Sigmoid colon (tissue), 7 donors: Measurements from ENCODE around the gene SNX24. TPM values are rescaled to one million over a fixed set of nuclear protein-coding genes. Genes with fewer than 3 reads are reported as not detected.

Source experiments
- DNase-seq: peaks from one replicate; pipeline ENCODE4 v3.0.0-alpha.2; 2019
- H3K27ac ChIP-seq, 4 donors: fragments of 200-600 bp; sonication (generic); one replicate each; pipeline ENCODE4 v1.5.1; 2016 to 2019; ENCODE audit warnings: mild to moderate bottlenecking in 1 of 4
- H3K27me3 ChIP-seq, 3 donors: fragments of 200-600 bp; sonication (generic); one replicate each; pipeline ENCODE4 v1.5.1; 2019; ENCODE audit warnings: mild to moderate bottlenecking in 1 of 3
- H3K36me3 ChIP-seq, 4 donors: fragments of 200-600 bp; sonication (generic); one replicate each; pipeline ENCODE4 v1.5.1; 2016 to 2019
- H3K4me1 ChIP-seq, 4 donors: fragments of 200-600 bp; sonication (generic); one replicate each; pipeline ENCODE4 v1.5.1; 2017 to 2019
- H3K4me3 ChIP-seq, 4 donors: fragments of 200-600 bp; sonication (generic); one replicate each; pipeline ENCODE4 v1.5.1; 2017 to 2019; ENCODE audit warnings: mild to moderate bottlenecking in 2 of 4, moderate library complexity in 1 of 4
- H3K9me3 ChIP-seq, 4 donors: fragments of 200-600 bp in 3 of 4; sonication (generic) in 3 of 4; one replicate each; pipeline versions ENCODE4 v1.5.1 to v1.6.1; 2013 to 2019
- CTCF ChIP-seq, 4 experiments: fragments of 450-650 bp in 3 of 4; fragments of 200-600 bp in 1 of 4; IDR thresholded peaks; one replicate each; pipeline ENCODE4 v1.5.1; 2016 to 2019; ENCODE audit warnings: antibody characterized with exemption in 4 of 4, mild to moderate bottlenecking in 3 of 4, moderate library complexity in 2 of 4
- EP300 ChIP-seq, 4 donors: sonication (generic); formaldehyde crosslinking; IDR thresholded peaks; one replicate each; pipeline ENCODE4 v1.6.1; 2017; ENCODE audit warnings: antibody characterized with exemption in 4 of 4
- POLR2A ChIP-seq, 2 donors: fragments of 450-650 bp; IDR thresholded peaks; one replicate each; pipeline ENCODE4 v1.6.1; 2016; ENCODE audit warnings: antibody characterized with exemption in 2 of 2, mild to moderate bottlenecking in 2 of 2, moderate library complexity in 2 of 2
- POLR2AphosphoS5 ChIP-seq, 4 donors: sonication (generic); formaldehyde crosslinking; IDR thresholded peaks; one replicate each; pipeline ENCODE4 v1.6.1; 2017; ENCODE audit warnings: antibody characterized with exemption in 4 of 4
- WGBS, 2 donors: extraction: QIAGEN DNeasy Blood & Tissue Kit; methylation state at CpG; one replicate each; pipeline ENCODE4 v1.1.7; 2013; 5-methylcytosine and 5-hydroxymethylcytosine counted together
- intact Hi-C: fragments of 100-400 bp; cut with DNase I; formaldehyde crosslinking; loops from one replicate; pipeline ENCODE4 v1.15.1; 2023
- polyA plus RNA-seq, 3 donors: library from polyadenylated mRNA; stranded (reverse); fragments of 200-250 nt; gene quantifications; one replicate each; pipeline ENCODE4 v1.2.3, GENCODE V29; 2013
- total RNA-seq, 4 donors: library from RNA; depleted of rRNA; stranded (reverse); fragments of >200 nt; gene quantifications; one replicate each; pipeline ENCODE4 v1.1.0, GENCODE V29; 2016
- donor health status: healthy with polysubstance abuse.
- donor health status: Bipolar disorder and iron deficiency.
- donor health status: healthy.

SNX24 gene
- total and polyA plus RNA-seq, 7 donors = 7.3 to 28.2 (median 10.7) TPM

- no peak for TF ChIP-seq EP300 (IDR thresholded peaks at IDR 0.05)
- TF ChIP-seq CTCF (IDR thresholded peaks at IDR 0.05) = no peak
- TF ChIP-seq POLR2AphosphoS5 (IDR thresholded peaks at IDR 0.05) = no peak
- no peak for TF ChIP-seq POLR2A (IDR thresholded peaks at IDR 0.05)
- intact Hi-C loops = no loop called here
- no peak overlapping the region for H3K27ac ChIP-seq
- WGBS, 2 donors = 79 to 86% methylated on average over 1 of the region's 1 CpG
- peaks cover 0 to 4% (median 0%) of the 10 kb centered on the region in 4 donors for H3K36me3 ChIP-seq
- H3K4me1 ChIP-seq = no peaks in the 10 kb centered on the region
- H3K9me3 ChIP-seq = no peaks in the 10 kb centered on the region
- DNase-seq = no peak
- H3K27me3 ChIP-seq = no peaks in the 10 kb centered on the region
- no peak overlapping the region for H3K4me3 ChIP-seq
Observed at GRCh38 chr5:123012321-123012720, 166.9 kb downstream of the SNX24 start.

GRCh38 chr5:123014689-123015088, 169.3 kb downstream of the SNX24 start:
- H3K27ac ChIP-seq = no peak overlapping the region
- no peaks in the 10 kb centered on the region for H3K36me3 ChIP-seq
- intact Hi-C loops = no loop called here
- H3K4me3 ChIP-seq = no peak overlapping the region
- no peaks in the 10 kb centered on the region for H3K4me1 ChIP-seq
- TF ChIP-seq EP300 (IDR thresholded peaks at IDR 0.05) = no peak
- TF ChIP-seq CTCF (IDR thresholded peaks at IDR 0.05) = no peak
- TF ChIP-seq POLR2A (IDR thresholded peaks at IDR 0.05) = no peak
- no peak for TF ChIP-seq POLR2AphosphoS5 (IDR thresholded peaks at IDR 0.05)
- H3K9me3 ChIP-seq = no peaks in the 10 kb centered on the region
- 34 to 78% methylated on average over 1 of the region's 1 CpG for WGBS, 2 donors
- H3K27me3 ChIP-seq = no peaks in the 10 kb centered on the region
- DNase-seq = no peak

GRCh38 chr5:123028222-123028621, 182.8 kb downstream of the SNX24 start:
- H3K36me3 ChIP-seq = peaks cover 0 to 63% (median 16%) of the 10 kb centered on the region in 4 donors
- WGBS, 2 donors = 86 to 92% methylated on average over 9 of the region's 9 CpGs
- TF ChIP-seq EP300 (IDR thresholded peaks at IDR 0.05) (no peak), POLR2AphosphoS5 (IDR thresholded peaks at IDR 0.05) (no peak), CTCF (IDR thresholded peaks at IDR 0.05) (no peak), POLR2A (IDR thresholded peaks at IDR 0.05) (no peak)

GRCh38 chr5:123033157-123033671, 187.8 kb downstream of the SNX24 start:
- H3K27ac ChIP-seq = no peak overlapping the region
- peaks cover 0 to 28% (median 20%) of the 10 kb centered on the region in 4 donors for H3K4me1 ChIP-seq
- no peak for DNase-seq
- intact Hi-C loops = loop anchor here (10.0 kb wide), 1 partner anchor 1068 kb away; the partner anchor contains the start of gene SRFBP1
- no peak overlapping the region for H3K4me3 ChIP-seq
- H3K9me3 ChIP-seq = no peaks in the 10 kb centered on the region
- WGBS, 2 donors = 82% methylated on average over 6 of the region's 6 CpGs
- H3K27me3 ChIP-seq = no peaks in the 10 kb centered on the region
- H3K36me3 ChIP-seq = peaks cover 0 to 14% (median 4%) of the 10 kb centered on the region in 4 donors
- no peak for TF ChIP-seq POLR2A (IDR thresholded peaks at IDR 0.05)

More at GRCh38 chr5:123028222-123028621, 182.8 kb downstream of the SNX24 start:
- no peak overlapping the region for H3K4me3 ChIP-seq
- no peaks in the 10 kb centered on the region for H3K27me3 ChIP-seq
- no peaks in the 10 kb centered on the region for H3K9me3 ChIP-seq
- H3K27ac ChIP-seq = no peak overlapping the region
- intact Hi-C loops = no loop called here
- H3K4me1 ChIP-seq = no peaks in the 10 kb centered on the region
- DNase-seq = no peak

GRCh38 chr5:123035360-123035917, 190.0 kb downstream of the SNX24 start:
- intact Hi-C loops = loop anchor here (5.0 to 10.0 kb wide), 8 partner anchors 122 to 1071 kb away; partner anchors contain the start of genes CEP120, SNX2 and SRFBP1
- DNase-seq = peak; percentile 75
- Histone ChIP-seq H3K27me3 (no peaks in the 10 kb centered on the region), H3K4me1 (peaks cover 0 to 32% (median 25%) of the 10 kb centered on the region in 4 donors), H3K27ac (peak overlapping the region; percentile 93 to 96 (median 94)), H3K4me3 (peak overlapping the region; percentile 64 to 88 (median 86)), H3K36me3 (no peaks in the 10 kb centered on the region), H3K9me3 (no peaks in the 10 kb centered on the region)
- TF ChIP-seq CTCF (IDR thresholded peaks at IDR 0.05) (no peak), POLR2A (IDR thresholded peaks at IDR 0.05) (no peak), EP300 (IDR thresholded peaks at IDR 0.05) (no peak), POLR2AphosphoS5 (IDR thresholded peaks at IDR 0.05) (no peak)
- WGBS, 2 donors = 1 to 2% methylated on average over 27 of the region's 27 CpGs
